ENCODE results near the gene KCNK17.

Gene KCNK17

GRCh38 chr6:39263303-39264037 lies 50.7 kb downstream of the KCNK17 start:
- DNase-seq = no peak

GRCh38 chr6:39261751-39262150 lies 52.5 kb downstream of the KCNK17 start:
- DNase-seq = no peak

DNA sequence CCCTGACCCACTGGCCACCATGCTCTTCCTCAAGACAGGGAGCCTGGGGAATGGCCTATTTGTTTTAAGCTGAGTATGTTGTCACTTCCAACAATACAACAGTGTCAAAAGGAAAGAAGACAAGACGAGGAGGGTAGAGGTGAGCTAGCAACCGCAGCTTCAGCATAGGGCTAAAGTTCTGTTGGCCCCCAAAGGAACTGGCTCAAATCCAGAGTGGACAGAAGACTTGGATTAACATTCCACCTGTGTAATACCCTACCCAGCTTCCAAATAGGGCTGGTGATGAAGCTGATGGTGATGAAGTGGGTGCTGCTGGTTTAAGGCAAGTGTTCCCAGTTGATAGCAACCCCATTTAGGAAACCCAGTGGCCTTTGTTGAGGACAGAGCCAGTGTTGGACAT lies 53.3 kb downstream of the KCNK17 start:
- DNase-seq = no peak

DNA sequence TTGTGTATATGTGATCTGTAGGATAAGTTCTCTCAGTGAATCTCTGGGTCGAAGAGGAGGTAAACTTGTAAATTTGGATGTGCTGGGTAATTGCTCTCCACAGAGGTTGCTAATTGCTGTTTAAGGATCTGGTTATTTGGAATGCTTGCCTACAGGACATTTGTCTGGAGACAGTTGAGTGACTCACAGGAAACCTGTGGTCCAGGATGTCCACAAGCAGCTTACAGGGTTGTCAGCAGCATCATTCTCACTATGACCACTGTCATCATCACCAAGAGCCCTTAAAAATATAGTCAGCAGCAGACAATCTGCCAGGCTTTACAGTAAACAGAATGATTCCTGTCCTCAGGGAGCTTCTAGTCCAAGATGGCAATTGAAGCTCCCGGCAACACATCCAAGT lies 53.8 kb downstream of the KCNK17 start:
- no peak for DNase-seq

GRCh38 chr6:39256294-39256940 lies 57.8 kb downstream of the KCNK17 start:
- no peak for DNase-seq

- no peak for DNase-seq
These were observed 59.2 kb downstream of the KCNK17 start for GRCh38 chr6:39254999-39255535.

GRCh38 chr6:39251406-39251805 lies 62.8 kb downstream of the KCNK17 start:
- no peak for DNase-seq

DNA sequence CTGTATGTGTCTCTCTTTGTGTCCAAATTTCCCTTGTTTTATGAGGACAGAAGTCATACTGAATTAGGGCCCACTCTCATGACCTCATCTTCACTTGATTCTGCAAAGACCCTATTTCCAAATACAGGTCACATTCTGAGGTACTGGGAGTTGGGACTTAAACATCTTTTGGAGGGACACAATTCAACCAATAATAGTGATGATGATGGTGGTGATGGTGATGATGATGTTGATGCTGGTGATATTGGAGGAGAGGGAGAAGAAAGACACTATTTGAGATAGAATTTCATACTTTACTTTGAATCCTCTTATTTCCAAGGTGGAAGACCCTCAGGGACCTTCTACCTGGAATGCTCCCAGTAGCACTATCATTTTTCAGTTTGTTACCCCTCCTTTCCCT lies 63.7 kb downstream of the KCNK17 start:
- no peak for DNase-seq

- DNase-seq = no peak
These were observed 64.9 kb downstream of the KCNK17 start for GRCh38 chr6:39249278-39249677.
